Caco-2 (cell line): ENCODE data around the gene CETP. TPM values are rescaled to one million over a fixed set of nuclear protein-coding genes. Genes with fewer than 3 reads are reported as not detected.

Experiments
- BruUV-seq: library from RNA; stranded (reverse); fragments of 400-500 nt; replicated peaks from 2 replicates; lab custom pipeline; 2021; lab: Mats Ljungman, UMichigan
- CTCF ChIA-PET: fragments of 300-600 bp; sonication (Branson Sonifier 250); formaldehyde crosslinking; loops from one replicate; lab custom pipeline; 2022; ENCODE audit warnings: antibody characterized with exemption; lab: Charles Lee
- POLR2A ChIA-PET: fragments of 300-600 bp; sonication (Branson Sonifier 250); formaldehyde crosslinking; loops from one replicate; lab custom pipeline; 2022; ENCODE audit warnings: antibody characterized with exemption; lab: Charles Lee
- DNase-seq, 2 experiments: peaks; one replicate each; pipeline versions ENCODE4 v3.0.0 to v3.0.0-alpha.2; 2020 to 2022
- H3K27me3 ChIP-seq: replicated peaks from 2 replicates; pipeline ENCODE4 v1.6.0; 2011; ENCODE audit warnings: low read length; ENCODE audit not compliant: control insufficient read depth, insufficient read depth
- H3K36me3 ChIP-seq: 2 replicates; pipeline ENCODE4 v1.5.1; 2011; ENCODE audit warnings: low read length; ENCODE audit not compliant: control insufficient read depth, insufficient read depth
- H3K4me1 ChIP-seq: fragments of 250-450 bp; sonication (Bioruptor Pico); 2 replicates; pipeline ENCODE4 v1.5.1; 2020; ENCODE audit warnings: mild to moderate bottlenecking
- H3K4me3 ChIP-seq: 2 replicates; pipeline ENCODE4 v1.5.1; 2011; ENCODE audit warnings: low read depth, mild to moderate bottlenecking, control low read depth, low read length
- H3K9me3 ChIP-seq: fragments of 250-450 bp; sonication (Bioruptor Pico); 2 replicates; pipeline ENCODE4 v1.5.1; 2020; ENCODE audit warnings: mild to moderate bottlenecking, moderate library complexity
- H3K27ac Mint-ChIP-seq: one replicate; pipeline ENCODE4 v1.8.0; 2022; ENCODE audit warnings: mixed read lengths; ENCODE audit not compliant: unreplicated experiment
- H3K27me3 Mint-ChIP-seq: one replicate; pipeline ENCODE4 v1.8.0; 2022; ENCODE audit warnings: mixed read lengths; ENCODE audit not compliant: insufficient read depth, unreplicated experiment
- H3K36me3 Mint-ChIP-seq: one replicate; pipeline ENCODE4 v1.8.0; 2022; ENCODE audit warnings: mild to moderate bottlenecking, mixed read lengths; ENCODE audit not compliant: insufficient read depth, unreplicated experiment
- H3K4me1 Mint-ChIP-seq: one replicate; pipeline ENCODE4 v1.8.0; 2022; ENCODE audit warnings: low read depth, mixed read lengths; ENCODE audit not compliant: unreplicated experiment
- H3K4me3 Mint-ChIP-seq: one replicate; pipeline ENCODE4 v1.8.0; 2022; ENCODE audit warnings: mild to moderate bottlenecking, moderate library complexity, mixed read lengths; ENCODE audit not compliant: unreplicated experiment
- H3K9me3 Mint-ChIP-seq: one replicate; pipeline ENCODE4 v1.8.0; 2022; ENCODE audit warnings: mixed read lengths; ENCODE audit not compliant: unreplicated experiment
- intact Hi-C: fragments of 100-400 bp; cut with micrococcal nuclease; formaldehyde crosslinking; loops from one replicate; pipeline ENCODE4 v1.10.0; 2022; ENCODE audit not compliant: unreplicated experiment
- total RNA-seq: library from RNA; stranded (reverse); gene quantifications from 2 replicates; pipeline ENCODE4 v1.2.3, GENCODE V29; 2022
- TF ChIP-seq, protein P1 (sequence below), 2 experiments: fragments of 200-600 bp in 1 of 2; IDR thresholded peaks; 1 replicate in 1 of 2; 2 replicates in 1 of 2; pipeline versions ENCODE4 v1.5.1 to v1.8.0; 2011 to 2022; ENCODE audit warnings: antibody characterized with exemption in 1 of 2, control low read depth in 1 of 2, inconsistent platforms in 1 of 2, low read depth in 1 of 2, low read length in 1 of 2, mild to moderate bottlenecking in 1 of 2, moderate library complexity in 1 of 2; ENCODE audit not compliant: insufficient read depth in 1 of 2, severe bottlenecking in 1 of 2, unreplicated experiment in 1 of 2

Gene CETP
- total RNA-seq, 1 experiment from 2014 or later = not detected

DNA sequence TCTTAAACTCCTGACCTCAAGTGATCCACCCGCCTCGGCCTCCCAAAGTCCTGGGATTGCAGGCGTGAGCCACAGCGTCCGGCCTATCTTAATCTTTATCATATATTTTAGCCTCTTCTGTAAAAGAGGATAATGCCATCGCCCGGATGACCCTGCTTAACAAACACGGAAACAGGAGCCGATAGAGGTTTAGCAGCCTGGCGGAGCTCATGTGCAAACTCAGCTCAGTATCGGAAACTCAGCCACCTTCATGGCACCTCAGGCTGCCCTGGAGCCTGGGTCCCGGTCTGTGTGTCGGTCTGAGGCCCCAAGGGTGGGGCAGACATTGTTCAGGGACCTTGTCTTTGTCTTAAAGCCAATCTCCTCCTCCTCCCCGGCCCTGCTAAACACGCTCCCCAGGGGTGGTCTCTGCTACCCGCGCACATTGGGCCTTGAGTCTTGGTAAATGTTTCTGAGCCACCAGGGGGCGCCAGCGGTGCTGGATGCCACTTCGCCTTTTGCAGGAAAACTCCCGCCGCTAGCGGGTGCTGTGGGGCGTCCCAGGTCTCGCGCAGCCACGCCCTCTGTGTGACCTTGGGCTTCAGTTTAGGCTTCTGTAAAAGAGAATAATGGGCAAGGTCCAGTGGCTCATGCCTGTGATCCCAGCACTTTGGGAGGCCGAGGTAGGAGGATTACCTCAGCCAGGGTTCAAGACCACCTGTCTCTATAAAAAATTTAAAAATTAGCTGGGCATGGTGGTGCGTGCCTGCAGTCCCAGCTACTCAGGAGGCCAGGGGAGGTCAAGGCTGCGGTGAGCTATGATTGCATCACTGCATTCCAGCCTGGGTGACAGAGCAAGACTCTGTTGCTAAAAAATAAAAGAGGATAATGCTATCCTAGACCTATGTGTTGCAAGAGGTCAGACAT, 2.7 kb downstream of the CETP start:
- Histone ChIP-seq H3K36me3 (no peaks in the 10 kb centered on the region), H3K9me3 (no peaks in the 10 kb centered on the region), H3K4me1 (peaks cover 10% of the 10 kb centered on the region; the same call in 1 of the 2 replicates), H3K27me3 (no peaks in the 10 kb centered on the region), H3K4me3 (no peak overlapping the region)
- H3K9me3 Mint-ChIP-seq = peaks cover 9% of the 10 kb centered on the region
- POLR2A ChIA-PET = no interaction called here
- no peaks in the 10 kb centered on the region for H3K36me3 Mint-ChIP-seq
- TF ChIP-seq, protein P1, sequence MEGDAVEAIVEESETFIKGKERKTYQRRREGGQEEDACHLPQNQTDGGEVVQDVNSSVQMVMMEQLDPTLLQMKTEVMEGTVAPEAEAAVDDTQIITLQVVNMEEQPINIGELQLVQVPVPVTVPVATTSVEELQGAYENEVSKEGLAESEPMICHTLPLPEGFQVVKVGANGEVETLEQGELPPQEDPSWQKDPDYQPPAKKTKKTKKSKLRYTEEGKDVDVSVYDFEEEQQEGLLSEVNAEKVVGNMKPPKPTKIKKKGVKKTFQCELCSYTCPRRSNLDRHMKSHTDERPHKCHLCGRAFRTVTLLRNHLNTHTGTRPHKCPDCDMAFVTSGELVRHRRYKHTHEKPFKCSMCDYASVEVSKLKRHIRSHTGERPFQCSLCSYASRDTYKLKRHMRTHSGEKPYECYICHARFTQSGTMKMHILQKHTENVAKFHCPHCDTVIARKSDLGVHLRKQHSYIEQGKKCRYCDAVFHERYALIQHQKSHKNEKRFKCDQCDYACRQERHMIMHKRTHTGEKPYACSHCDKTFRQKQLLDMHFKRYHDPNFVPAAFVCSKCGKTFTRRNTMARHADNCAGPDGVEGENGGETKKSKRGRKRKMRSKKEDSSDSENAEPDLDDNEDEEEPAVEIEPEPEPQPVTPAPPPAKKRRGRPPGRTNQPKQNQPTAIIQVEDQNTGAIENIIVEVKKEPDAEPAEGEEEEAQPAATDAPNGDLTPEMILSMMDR (IDR thresholded peaks at IDR 0.05; ENCODE audit: insufficient read depth in 1 of 2, low read depth in 1 of 2, low read length in 1 of 2, severe bottlenecking in 1 of 2, unreplicated experiment in 1 of 2) = peak; percentile 31 to 72
- peak in 1 of 2 experiments; percentile 62 for DNase-seq
- H3K4me3 Mint-ChIP-seq = no peak overlapping the region
- H3K27me3 Mint-ChIP-seq = no peaks in the 10 kb centered on the region
- CTCF ChIA-PET = interaction anchor here (0.6 to 1.0 kb wide), 3 partner anchors 11 to 50 kb away, joined by 3 read pairs; no protein-coding TSS in a partner anchor
- intact Hi-C loops = loop anchor here (5.0 kb wide), 1 partner anchor 203 kb away; no protein-coding TSS in a partner anchor
- peaks cover 23% of the 10 kb centered on the region for H3K4me1 Mint-ChIP-seq
- no peak overlapping the region for H3K27ac Mint-ChIP-seq
- no TSS peak for BruUV-seq

DNA sequence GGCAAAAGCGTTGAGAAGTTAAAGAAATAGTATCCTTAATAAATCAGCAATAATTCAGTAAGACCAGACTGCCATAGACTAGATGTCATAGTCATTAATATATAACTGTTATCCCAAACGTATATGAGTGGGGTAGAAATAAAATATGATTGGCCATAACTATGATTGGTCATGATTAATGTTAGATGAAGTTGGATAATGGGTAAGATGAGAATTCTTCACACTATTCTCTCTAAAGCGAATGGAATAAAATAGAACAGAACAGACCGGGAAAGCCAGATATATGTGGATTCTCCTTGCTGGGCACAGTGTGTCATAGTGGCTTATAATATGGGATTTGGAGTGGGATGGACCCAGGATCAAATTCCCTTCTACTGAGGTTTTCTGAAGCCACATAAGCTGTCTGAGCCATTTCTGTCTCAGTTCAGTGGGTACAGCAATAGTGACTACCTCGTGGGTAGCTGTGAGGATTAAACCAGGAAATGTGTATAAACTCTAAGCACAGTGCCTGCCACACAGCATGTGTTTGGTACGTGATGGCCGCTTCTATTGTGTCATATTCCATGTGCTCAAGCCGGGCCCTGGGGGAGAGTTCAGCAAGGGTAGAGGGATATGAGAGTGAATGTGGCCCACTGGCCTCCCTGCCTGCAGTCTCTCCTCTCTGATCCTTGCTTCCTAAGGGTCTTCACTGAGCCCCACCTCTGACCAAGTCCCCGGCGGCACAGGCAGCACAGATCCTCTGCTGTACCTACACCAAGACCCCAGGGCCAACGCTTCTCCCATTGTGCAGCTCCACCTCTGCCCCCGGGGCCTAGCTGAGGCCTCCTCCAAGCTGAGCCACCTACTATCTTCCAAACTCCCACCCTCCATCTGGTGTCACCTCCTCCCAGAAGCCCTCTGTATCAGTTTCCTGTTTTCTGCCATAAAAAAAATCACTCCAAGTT, 3.7 kb downstream of the CETP start:
- Histone ChIP-seq H3K36me3 (no peaks in the 10 kb centered on the region), H3K9me3 (no peaks in the 10 kb centered on the region), H3K27me3 (no peaks in the 10 kb centered on the region), H3K4me3 (no peak overlapping the region), H3K4me1 (peaks cover 10% of the 10 kb centered on the region; the same call in 1 of the 2 replicates)
- no peak for DNase-seq
- H3K9me3 Mint-ChIP-seq = peaks cover 9% of the 10 kb centered on the region
- no peaks in the 10 kb centered on the region for H3K27me3 Mint-ChIP-seq
- H3K4me1 Mint-ChIP-seq = peaks cover 23% of the 10 kb centered on the region
- H3K4me3 Mint-ChIP-seq = no peak overlapping the region
- intact Hi-C loops = no loop called here
- CTCF ChIA-PET = interaction anchor here (0.5 to 1.1 kb wide), 3 partner anchors 12 to 30 kb away, joined by 3 to 4 read pairs (median 3); no protein-coding TSS in a partner anchor
- POLR2A ChIA-PET = no interaction called here
- BruUV-seq = no TSS peak
- H3K36me3 Mint-ChIP-seq = no peaks in the 10 kb centered on the region
- H3K27ac Mint-ChIP-seq = no peak overlapping the region
- TF ChIP-seq, protein P1 (IDR thresholded peaks at IDR 0.05; ENCODE audit: insufficient read depth in 1 of 2, low read depth in 1 of 2, low read length in 1 of 2, severe bottlenecking in 1 of 2, unreplicated experiment in 1 of 2) = no peak

DNA sequence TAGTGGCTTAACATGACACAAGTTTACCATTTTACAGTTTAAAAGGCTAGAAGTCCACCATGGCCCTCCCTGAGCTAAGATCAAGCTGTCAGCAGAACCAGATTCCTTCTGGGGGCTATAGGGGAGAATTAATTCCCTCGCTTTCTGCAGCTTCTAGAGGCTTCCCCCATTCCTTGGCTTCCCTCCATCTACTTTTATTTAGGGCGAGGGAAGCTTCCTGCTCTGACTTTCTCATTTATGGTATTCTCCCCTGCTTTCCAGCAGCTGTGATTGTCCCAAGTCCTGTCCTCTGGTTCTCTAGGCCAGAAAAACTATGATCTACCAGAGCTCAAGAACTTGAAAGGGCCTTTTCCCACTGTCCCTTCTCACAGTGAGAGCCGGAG, 4.3 kb downstream of the CETP start:
- no peak overlapping the region for H3K4me3 Mint-ChIP-seq
- H3K9me3 Mint-ChIP-seq = peaks cover 9% of the 10 kb centered on the region
- DNase-seq = no peak
- Histone ChIP-seq H3K36me3 (no peaks in the 10 kb centered on the region), H3K4me3 (no peak overlapping the region), H3K4me1 (peaks cover 10% of the 10 kb centered on the region; the same call in 1 of the 2 replicates), H3K27me3 (no peaks in the 10 kb centered on the region), H3K9me3 (no peaks in the 10 kb centered on the region)
- ChIA-PET CTCF (interaction anchor here (0.5 to 1.1 kb wide), 3 partner anchors 13 to 39 kb away, joined by 3 to 6 read pairs (median 4); no protein-coding TSS in a partner anchor), POLR2A (no interaction called here)
- TF ChIP-seq, protein P1 (IDR thresholded peaks at IDR 0.05; ENCODE audit: insufficient read depth in 1 of 2, low read depth in 1 of 2, low read length in 1 of 2, severe bottlenecking in 1 of 2, unreplicated experiment in 1 of 2) = no peak
- H3K27ac Mint-ChIP-seq = no peak overlapping the region
- H3K36me3 Mint-ChIP-seq = no peaks in the 10 kb centered on the region
- H3K27me3 Mint-ChIP-seq = no peaks in the 10 kb centered on the region
- peaks cover 23% of the 10 kb centered on the region for H3K4me1 Mint-ChIP-seq
- intact Hi-C loops = no loop called here
- BruUV-seq = no TSS peak
